Stomach (tissue), 9 donors: Measurements from ENCODE around the gene ARHGEF4. TPM values are rescaled to one million over a fixed set of nuclear protein-coding genes. Genes with fewer than 3 reads are reported as not detected.

ENCODE experiments used
- DNase-seq, 2 donors: peaks; one replicate each; pipeline versions ENCODE4 v3.0.0 to v3.0.0-alpha.2; 2013 to 2019
- H3K27ac ChIP-seq, 5 donors: fragments of 200-600 bp in 4 of 5; sonication (generic) in 4 of 5; one replicate each; pipeline ENCODE4 v1.5.1; 2013 to 2019; ENCODE audit warnings: mild to moderate bottlenecking in 1 of 5, moderate library complexity in 1 of 5
- H3K27me3 ChIP-seq, 3 donors: fragments of 200-600 bp; sonication (generic); one replicate each; pipeline ENCODE4 v1.5.1; 2017 to 2019; ENCODE audit warnings: mixed run types in 1 of 3
- H3K36me3 ChIP-seq, 4 donors: fragments of 200-600 bp; sonication (generic); 1 replicate in 3 of 4; 2 replicates in 1 of 4; pipeline ENCODE4 v1.5.1; 2016 to 2019
- H3K4me1 ChIP-seq, 4 donors: fragments of 200-600 bp; sonication (generic); one replicate each; pipeline ENCODE4 v1.5.1; 2016 to 2019
- H3K4me3 ChIP-seq, 4 donors: fragments of 200-600 bp; sonication (generic) in 3 of 4; one replicate each; pipeline ENCODE4 v1.5.1; 2016 to 2019; ENCODE audit warnings: mild to moderate bottlenecking in 1 of 4
- H3K9me3 ChIP-seq, 4 donors: fragments of 200-600 bp; sonication (generic); one replicate each; pipeline ENCODE4 v1.5.1; 2016 to 2019
- CTCF ChIP-seq, 7 experiments: fragments of 450-650 bp in 4 of 7; fragments of 200-600 bp in 3 of 7; sonication (generic) in 3 of 7; IDR thresholded peaks; one replicate each; pipeline ENCODE4 v1.5.1; 2016 to 2019; ENCODE audit warnings: antibody characterized with exemption in 7 of 7, control low read depth in 2 of 7, mild to moderate bottlenecking in 1 of 7
- EP300 ChIP-seq: sonication (generic); formaldehyde crosslinking; IDR thresholded peaks from one replicate; pipeline ENCODE4 v1.6.1; 2017; ENCODE audit warnings: antibody characterized with exemption
- POLR2A ChIP-seq, 4 donors: fragments of 450-650 bp; IDR thresholded peaks; one replicate each; pipeline ENCODE4 v1.6.1; 2016; ENCODE audit warnings: antibody characterized with exemption in 4 of 4, control low read depth in 2 of 4, mild to moderate bottlenecking in 1 of 4, moderate library complexity in 1 of 4
- POLR2AphosphoS5 ChIP-seq, 3 donors: sonication (generic); formaldehyde crosslinking; IDR thresholded peaks; one replicate each; pipeline ENCODE4 v1.6.1; 2016; ENCODE audit warnings: antibody characterized with exemption in 3 of 3
- WGBS, 5 donors: extraction: QIAGEN DNeasy Blood & Tissue Kit in 3 of 5; methylation state at CpG; one replicate each; pipeline versions ENCODE4 v1.1.5 to v1.1.7; 2013 to 2018; 5-methylcytosine and 5-hydroxymethylcytosine counted together
- intact Hi-C: fragments of 100-400 bp; cut with DNase I; formaldehyde crosslinking; loops from one replicate; pipeline ENCODE4 v1.15.1; 2023; ENCODE audit warnings: low total_unique reads
- polyA plus RNA-seq, 3 donors: library from polyadenylated mRNA; stranded (reverse); fragments of 200-250 nt; gene quantifications; one replicate each; pipeline ENCODE4 v1.2.3, GENCODE V29; 2013
- total RNA-seq, 5 donors: library from RNA; depleted of rRNA; stranded (reverse); fragments of >200 nt; gene quantifications; one replicate each; pipeline versions ENCODE4 v1.1.0 to v1.2.3, GENCODE V29; 2014 to 2016
- donor health status: healthy with polysubstance abuse.
- donor health status: Bipolar disorder and iron deficiency.
- donor health status: healthy.

The ARHGEF4 gene
- total and polyA plus RNA-seq, 8 donors, result 1.4 to 32.3 (median 11.2) TPM; not detected in 1

GRCh38 chr2:130823171-130823885 lies 13.4 kb upstream of the ARHGEF4 start:
- H3K4me1 ChIP-seq, result peaks cover 0 to 11% (median 3%) of the 10 kb centered on the region in 4 donors
- H3K27ac ChIP-seq, result no peak overlapping the region
- no peaks in the 10 kb centered on the region for H3K36me3 ChIP-seq
- H3K4me3 ChIP-seq, result no peak overlapping the region
- 70 to 88% (median 85%) methylated on average over 9 to 10 of the region's 10 CpGs for WGBS, 5 donors
- no peaks in the 10 kb centered on the region for H3K9me3 ChIP-seq
- DNase-seq, result no peak
- peaks cover 0 to 16% (median 5%) of the 10 kb centered on the region in 3 donors for H3K27me3 ChIP-seq
- no peak for TF ChIP-seq EP300
- no peak for TF ChIP-seq CTCF (IDR thresholded peaks at IDR 0.05)
- TF ChIP-seq POLR2AphosphoS5 (IDR thresholded peaks at IDR 0.05), result no peak
- TF ChIP-seq POLR2A (IDR thresholded peaks at IDR 0.05), result no peak
- intact Hi-C loops, result no loop called here

GRCh38 chr2:130823886-130824491 lies 12.7 kb upstream of the ARHGEF4 start:
- 77 to 87% (median 80%) methylated on average over 10 of the region's 10 CpGs for WGBS, 5 donors
- TF ChIP-seq POLR2A (IDR thresholded peaks at IDR 0.05) (no peak), CTCF (IDR thresholded peaks at IDR 0.05) (no peak), POLR2AphosphoS5 (IDR thresholded peaks at IDR 0.05) (no peak), EP300 (no peak)
- DNase-seq, result no peak
- H3K27me3 ChIP-seq, result peaks cover 0 to 13% (median 5%) of the 10 kb centered on the region in 3 donors
- no peaks in the 10 kb centered on the region for H3K36me3 ChIP-seq
- intact Hi-C loops, result no loop called here
- H3K4me1 ChIP-seq, result peaks cover 0 to 11% (median 3%) of the 10 kb centered on the region in 4 donors
- H3K9me3 ChIP-seq, result no peaks in the 10 kb centered on the region
- no peak overlapping the region for H3K27ac ChIP-seq
- H3K4me3 ChIP-seq, result no peak overlapping the region

GRCh38 chr2:130824492-130825061 lies 12.1 kb upstream of the ARHGEF4 start:
- TF ChIP-seq POLR2A (IDR thresholded peaks at IDR 0.05), result no peak
- no peak for TF ChIP-seq CTCF (IDR thresholded peaks at IDR 0.05)
- no peak for TF ChIP-seq POLR2AphosphoS5 (IDR thresholded peaks at IDR 0.05)
- TF ChIP-seq EP300, result no peak
- intact Hi-C loops, result no loop called here
- H3K4me3 ChIP-seq, result no peak overlapping the region
- peaks cover 0 to 7% (median 3%) of the 10 kb centered on the region in 4 donors for H3K4me1 ChIP-seq
- no peak overlapping the region for H3K27ac ChIP-seq
- H3K36me3 ChIP-seq, result no peaks in the 10 kb centered on the region
- H3K27me3 ChIP-seq, result peaks cover 0 to 7% (median 5%) of the 10 kb centered on the region in 3 donors
- WGBS, 5 donors, result 34 to 43% (median 38%) methylated on average over 2 to 8 of the region's 8 CpGs
- no peaks in the 10 kb centered on the region for H3K9me3 ChIP-seq
- DNase-seq, result peak in 1 of 2 donors; percentile 69

GRCh38 chr2:130825231-130825965 lies 11.3 kb upstream of the ARHGEF4 start:
- 79 to 87% (median 81%) methylated on average over 15 to 16 of the region's 16 CpGs for WGBS, 5 donors
- H3K4me3 ChIP-seq, result no peak overlapping the region
- H3K27me3 ChIP-seq, result peaks cover 0 to 3% (median 0%) of the 10 kb centered on the region in 3 donors
- H3K27ac ChIP-seq, result no peak overlapping the region
- no peaks in the 10 kb centered on the region for H3K9me3 ChIP-seq
- TF ChIP-seq POLR2AphosphoS5 (IDR thresholded peaks at IDR 0.05) (no peak), EP300 (no peak), CTCF (IDR thresholded peaks at IDR 0.05) (no peak), POLR2A (IDR thresholded peaks at IDR 0.05) (no peak)
- DNase-seq, result no peak
- no peaks in the 10 kb centered on the region for H3K4me1 ChIP-seq
- intact Hi-C loops, result no loop called here
- H3K36me3 ChIP-seq, result no peaks in the 10 kb centered on the region
